IPS DF 6.9 (cell line): ENCODE measurements around the gene HDAC10.

Source experiments
- DNase-seq: peaks from one replicate; pipeline ENCODE4 v3.0.0-alpha.2; 2013; ENCODE audit warnings: low read depth, low spot score
- H3K27ac ChIP-seq: one replicate; pipeline ENCODE4 v1.5.1; 2013; ENCODE audit warnings: low read length, control low read depth
- H3K27me3 ChIP-seq: 2 replicates; pipeline ENCODE4 v1.6.1; 2013; ENCODE audit warnings: mild to moderate bottlenecking, low read length; ENCODE audit not compliant: control insufficient read depth, insufficient read depth
- H3K36me3 ChIP-seq: 2 replicates; pipeline ENCODE4 v1.6.1; 2013; ENCODE audit warnings: low read length; ENCODE audit not compliant: control insufficient read depth, insufficient read depth
- H3K4me1 ChIP-seq: 2 replicates; pipeline ENCODE4 v1.6.1; 2013; ENCODE audit warnings: low read length; ENCODE audit not compliant: control insufficient read depth, insufficient read depth
- H3K4me3 ChIP-seq: 2 replicates; pipeline ENCODE4 v1.5.1; 2013; ENCODE audit warnings: mild to moderate bottlenecking, low read length
- H3K9me3 ChIP-seq: 2 replicates; pipeline ENCODE4 v1.6.1; 2013; ENCODE audit warnings: low read length, inconsistent platforms; ENCODE audit not compliant: control insufficient read depth, insufficient read depth
- WGBS: extraction: QIAGEN DNeasy Blood & Tissue Kit; methylation state at CpG from one replicate; pipeline ENCODE4 v1.1.7; 2013; ENCODE audit warnings: mixed read lengths, missing lambda C conversion rate; ENCODE audit not compliant: insufficient read length, insufficient coverage; 5-methylcytosine and 5-hydroxymethylcytosine counted together

The HDAC10 gene

DNA sequence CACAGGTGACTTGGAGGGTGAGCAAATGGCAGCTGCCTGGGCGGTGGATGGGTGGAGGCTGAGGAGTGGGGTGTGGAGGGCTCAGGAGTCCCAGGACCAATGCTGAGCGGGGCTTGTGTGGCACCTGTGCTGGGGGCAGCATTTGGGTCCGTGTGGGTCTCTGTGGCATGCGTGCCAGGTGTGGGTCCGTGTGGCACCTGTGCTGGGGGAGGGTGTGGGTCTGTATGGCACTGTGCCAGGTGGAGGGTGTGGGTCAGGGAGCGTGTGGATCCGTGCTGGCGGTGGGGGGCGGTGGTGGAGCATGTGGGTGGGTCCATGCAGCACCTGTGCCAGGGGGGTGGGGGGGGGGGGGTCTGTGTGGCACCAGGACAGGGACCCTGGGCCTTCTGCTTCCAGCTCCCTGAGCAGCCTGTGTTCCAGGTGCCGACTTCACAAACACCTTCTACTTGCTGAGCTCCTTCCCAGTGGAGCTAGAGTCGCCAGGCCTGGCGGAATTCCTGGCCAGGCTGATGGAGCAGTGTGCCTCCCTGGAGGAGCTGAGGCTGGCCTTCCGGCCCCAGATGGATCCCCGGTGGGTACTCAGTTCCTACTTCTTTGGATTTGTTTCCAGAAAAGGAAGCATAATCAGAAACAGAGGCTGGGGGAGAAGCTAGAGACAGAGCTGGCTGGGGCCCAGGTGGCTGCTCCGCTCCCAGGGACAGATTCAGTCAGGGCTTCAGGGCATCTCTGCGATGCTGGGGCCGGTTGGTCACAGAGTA, 35.6 kb downstream of the HDAC10 start:
- Histone ChIP-seq H3K4me1 (peaks cover 1% of the 10 kb centered on the region; the same call in 1 of the 2 replicates), H3K36me3 (peaks cover 31% of the 10 kb centered on the region), H3K27ac (no peak overlapping the region), H3K4me3 (no peak overlapping the region), H3K9me3 (no peaks in the 10 kb centered on the region), H3K27me3 (no peaks in the 10 kb centered on the region)
- DNase-seq, result no peak
- no CpG with 5 or more reads among the region's 17 CpGs for WGBS

DNA sequence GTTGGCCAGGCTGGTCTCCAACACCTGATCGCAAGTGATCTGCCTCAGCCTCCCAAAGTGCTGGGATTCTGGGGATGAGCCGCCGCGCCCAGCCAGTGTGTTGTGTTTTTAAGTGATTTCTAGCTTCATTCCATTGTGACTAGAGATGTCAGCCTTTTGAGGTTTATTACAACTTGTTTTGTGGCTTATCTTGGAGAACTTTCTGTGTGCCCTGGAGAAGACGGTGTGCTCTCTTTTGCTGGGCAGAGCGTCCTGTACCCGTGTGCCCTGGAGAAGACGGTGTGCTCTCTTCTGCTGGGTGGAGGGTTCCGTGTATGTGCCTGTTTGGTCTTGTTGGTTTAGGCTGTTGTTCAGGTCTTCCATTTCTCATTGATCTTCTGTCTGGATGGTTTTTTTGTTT, 37.8 kb downstream of the HDAC10 start:
- H3K4me1 ChIP-seq, result no peaks in the 10 kb centered on the region
- WGBS, result no CpG with 5 or more reads among the region's 9 CpGs
- no peaks in the 10 kb centered on the region for H3K9me3 ChIP-seq
- peaks cover 31% of the 10 kb centered on the region for H3K36me3 ChIP-seq
- H3K27me3 ChIP-seq, result no peaks in the 10 kb centered on the region
- no peak overlapping the region for H3K27ac ChIP-seq
- DNase-seq, result no peak
- H3K4me3 ChIP-seq, result no peak overlapping the region

DNA sequence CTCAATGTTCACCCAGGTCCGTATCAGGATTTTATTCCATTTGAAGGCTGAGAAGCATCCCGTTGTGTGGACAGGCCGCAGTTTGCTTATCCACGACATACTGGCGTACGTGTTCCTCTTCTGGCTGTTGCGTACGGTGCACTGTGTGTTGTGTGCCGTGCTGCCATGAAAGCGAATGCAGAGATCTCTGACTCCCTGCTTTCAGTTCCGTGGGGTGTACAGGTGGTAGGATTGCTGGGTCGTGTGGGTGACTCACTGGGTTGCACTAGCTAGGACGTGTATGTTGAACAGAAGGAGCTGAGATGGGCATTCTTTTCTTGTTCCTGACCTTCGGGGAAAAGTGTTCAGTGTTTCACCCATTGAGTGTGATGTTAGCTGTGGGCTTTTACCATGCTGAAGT, 39.9 kb downstream of the HDAC10 start:
- H3K4me3 ChIP-seq, result no peak overlapping the region
- H3K36me3 ChIP-seq, result peaks cover 17% of the 10 kb centered on the region
- H3K9me3 ChIP-seq, result no peaks in the 10 kb centered on the region
- H3K27ac ChIP-seq, result no peak overlapping the region
- H3K4me1 ChIP-seq, result no peaks in the 10 kb centered on the region
- no CpG with 5 or more reads among the region's 14 CpGs for WGBS
- no peaks in the 10 kb centered on the region for H3K27me3 ChIP-seq
- DNase-seq, result no peak

DNA sequence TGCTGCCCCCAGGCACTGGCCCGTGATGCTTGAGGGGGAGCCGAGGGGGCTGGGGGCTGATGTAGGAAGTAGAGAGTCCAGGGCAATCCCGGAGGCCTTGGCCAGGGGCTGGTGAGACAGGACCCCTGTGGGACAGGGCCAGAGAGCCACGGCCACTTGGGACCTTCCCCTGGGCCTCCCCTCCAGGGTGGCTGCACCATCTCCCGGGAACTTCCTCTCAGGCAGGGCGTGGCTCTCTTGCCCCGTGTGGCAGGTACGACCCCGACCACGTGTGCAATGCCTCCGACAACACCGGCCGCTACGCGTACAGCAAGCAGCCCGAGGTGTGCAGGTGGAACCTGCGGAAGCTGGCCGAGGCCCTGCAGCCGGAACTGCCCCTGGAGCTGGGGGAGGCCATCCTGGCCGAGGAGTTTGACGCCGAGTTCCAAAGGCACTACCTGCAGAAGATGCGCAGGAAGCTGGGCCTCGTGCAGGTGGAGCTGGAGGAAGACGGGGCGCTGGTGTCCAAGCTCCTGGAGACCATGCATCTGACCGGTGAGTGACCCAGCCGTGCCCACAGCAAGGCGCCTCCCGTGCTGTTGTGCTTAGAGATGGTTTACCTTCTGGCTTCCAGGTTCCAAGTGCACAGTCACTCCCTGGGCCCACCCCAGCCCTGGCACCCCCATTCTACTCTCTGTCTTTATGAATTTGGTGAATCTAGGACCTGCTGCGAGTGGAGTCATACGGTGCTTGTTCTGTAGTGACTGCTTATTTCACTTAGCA, 40.5 kb downstream of the HDAC10 start:
- H3K4me3 ChIP-seq, result no peak overlapping the region
- peaks cover 17% of the 10 kb centered on the region for H3K36me3 ChIP-seq
- no peak for DNase-seq
- H3K9me3 ChIP-seq, result no peaks in the 10 kb centered on the region
- H3K27ac ChIP-seq, result no peak overlapping the region
- no peaks in the 10 kb centered on the region for H3K27me3 ChIP-seq
- WGBS, result no CpG with 5 or more reads among the region's 32 CpGs
- H3K4me1 ChIP-seq, result no peaks in the 10 kb centered on the region; the same call in 1 of the 2 replicates

DNA sequence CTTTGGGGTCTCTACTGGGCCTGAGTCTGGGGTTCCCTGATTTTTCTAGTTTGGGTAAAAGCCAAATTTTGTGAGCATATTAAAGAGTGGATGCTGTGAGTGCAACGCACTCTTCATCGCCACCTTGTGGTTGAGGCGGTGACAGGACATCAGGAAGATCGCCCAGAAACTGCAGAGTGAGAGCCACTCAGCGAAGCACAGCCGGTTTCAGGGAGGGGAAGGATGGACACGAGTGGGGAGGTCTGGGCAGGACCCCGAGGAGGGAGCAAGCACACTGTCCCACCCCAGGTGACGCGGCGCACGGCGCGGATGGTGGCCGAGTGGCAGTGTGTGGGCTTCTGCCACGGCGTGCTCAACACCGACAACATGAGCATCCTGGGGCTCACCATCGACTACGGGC, 41.2 kb downstream of the HDAC10 start:
- no peaks in the 10 kb centered on the region; the same call in 1 of the 2 replicates for H3K4me1 ChIP-seq
- DNase-seq, result no peak
- WGBS, result no CpG with 5 or more reads among the region's 20 CpGs

DNA sequence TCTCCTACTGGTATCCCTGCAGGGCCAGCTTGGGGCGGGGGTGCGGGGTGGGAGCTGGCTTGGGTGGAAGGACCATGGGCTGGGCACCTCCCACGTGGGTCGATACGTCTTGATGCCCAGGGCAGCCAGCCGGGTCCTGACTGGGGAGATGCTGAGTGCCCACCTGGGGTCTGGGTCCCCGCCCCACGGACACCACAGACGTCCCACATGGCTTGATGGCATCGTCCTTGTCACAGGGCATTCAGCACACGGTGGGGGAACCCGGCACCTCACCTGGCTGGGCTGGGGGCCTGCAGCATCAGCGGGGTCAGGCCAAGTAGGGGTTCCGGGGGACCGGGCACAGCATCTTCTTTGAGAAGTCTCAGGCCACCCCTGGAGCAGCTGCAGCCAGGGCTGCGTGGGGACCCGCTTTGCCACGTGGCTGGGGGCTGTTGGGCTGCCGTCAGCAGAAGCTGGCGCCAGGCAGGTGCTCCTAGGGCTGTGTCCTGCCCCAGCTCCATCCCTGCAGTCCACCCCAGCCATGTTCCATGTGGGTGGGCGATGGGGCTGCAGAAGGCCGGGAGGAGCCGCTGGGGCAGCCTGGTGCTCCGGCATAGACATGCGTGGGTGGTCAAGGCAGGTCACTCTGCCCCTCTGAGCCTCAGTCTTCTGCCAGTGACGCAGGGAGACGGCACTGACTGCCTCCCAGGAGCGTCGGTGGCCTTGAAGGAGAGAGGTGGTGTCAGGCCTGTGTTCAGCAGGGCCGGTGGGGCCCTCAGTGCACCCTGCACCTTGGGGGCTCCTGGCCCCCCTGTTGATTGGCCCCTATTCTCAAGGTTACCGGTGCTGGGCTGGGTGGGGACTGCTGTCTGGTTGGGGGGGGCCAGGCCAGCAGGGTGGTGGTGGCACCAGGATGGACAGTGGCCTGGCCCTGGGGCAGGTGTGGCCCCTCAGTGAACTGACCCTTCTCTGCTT, 41.8 kb downstream of the HDAC10 start:
- no peak overlapping the region for H3K27ac ChIP-seq

More for the DNA sequence above, 41.2 kb downstream of the HDAC10 start:
- H3K36me3 ChIP-seq, result peaks cover 17% of the 10 kb centered on the region
- no peak overlapping the region for H3K4me3 ChIP-seq
- H3K27ac ChIP-seq, result no peak overlapping the region
- no peaks in the 10 kb centered on the region for H3K27me3 ChIP-seq
- no peaks in the 10 kb centered on the region for H3K9me3 ChIP-seq

DNA sequence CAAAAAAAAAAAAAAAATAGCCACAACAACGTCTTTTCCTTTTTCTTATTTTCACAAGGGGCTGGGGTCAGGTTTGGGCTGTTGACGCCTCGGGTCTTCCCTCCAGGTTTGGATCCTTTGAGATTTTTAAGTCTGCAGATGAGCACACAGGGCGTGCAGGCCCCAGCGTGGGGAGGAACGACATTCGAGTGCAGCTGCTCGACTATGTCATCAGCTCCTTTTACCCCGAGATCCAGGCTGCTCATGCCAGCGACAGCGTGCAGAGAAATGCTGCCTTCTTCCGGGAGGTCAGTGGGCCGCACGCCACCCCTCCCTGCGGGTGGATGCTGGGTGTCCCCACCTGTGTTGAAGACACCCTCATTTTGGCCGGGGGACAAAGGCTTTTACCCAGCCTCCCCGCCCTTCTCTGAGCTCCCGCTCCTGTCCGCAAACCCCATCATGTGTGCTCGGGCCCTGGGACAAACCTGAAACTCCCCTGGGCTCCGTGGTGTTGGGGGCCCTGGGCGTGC, 42.6 kb downstream of the HDAC10 start:
- Histone ChIP-seq H3K27me3 (no peaks in the 10 kb centered on the region), H3K36me3 (peaks cover 17% of the 10 kb centered on the region), H3K4me1 (no peaks in the 10 kb centered on the region; the same call in 1 of the 2 replicates), H3K27ac (no peak overlapping the region), H3K9me3 (no peaks in the 10 kb centered on the region), H3K4me3 (no peak overlapping the region)
- DNase-seq, result no peak
- no CpG with 5 or more reads among the region's 22 CpGs for WGBS

More for the DNA sequence above, 41.8 kb downstream of the HDAC10 start:
- Histone ChIP-seq H3K27me3 (no peaks in the 10 kb centered on the region), H3K4me3 (no peak overlapping the region), H3K36me3 (peaks cover 17% of the 10 kb centered on the region), H3K4me1 (no peaks in the 10 kb centered on the region; the same call in 1 of the 2 replicates), H3K9me3 (no peaks in the 10 kb centered on the region)
- DNase-seq, result no peak
- whole genome bisulfite sequencing, result no CpG with 5 or more reads among the region's 31 CpGs

DNA sequence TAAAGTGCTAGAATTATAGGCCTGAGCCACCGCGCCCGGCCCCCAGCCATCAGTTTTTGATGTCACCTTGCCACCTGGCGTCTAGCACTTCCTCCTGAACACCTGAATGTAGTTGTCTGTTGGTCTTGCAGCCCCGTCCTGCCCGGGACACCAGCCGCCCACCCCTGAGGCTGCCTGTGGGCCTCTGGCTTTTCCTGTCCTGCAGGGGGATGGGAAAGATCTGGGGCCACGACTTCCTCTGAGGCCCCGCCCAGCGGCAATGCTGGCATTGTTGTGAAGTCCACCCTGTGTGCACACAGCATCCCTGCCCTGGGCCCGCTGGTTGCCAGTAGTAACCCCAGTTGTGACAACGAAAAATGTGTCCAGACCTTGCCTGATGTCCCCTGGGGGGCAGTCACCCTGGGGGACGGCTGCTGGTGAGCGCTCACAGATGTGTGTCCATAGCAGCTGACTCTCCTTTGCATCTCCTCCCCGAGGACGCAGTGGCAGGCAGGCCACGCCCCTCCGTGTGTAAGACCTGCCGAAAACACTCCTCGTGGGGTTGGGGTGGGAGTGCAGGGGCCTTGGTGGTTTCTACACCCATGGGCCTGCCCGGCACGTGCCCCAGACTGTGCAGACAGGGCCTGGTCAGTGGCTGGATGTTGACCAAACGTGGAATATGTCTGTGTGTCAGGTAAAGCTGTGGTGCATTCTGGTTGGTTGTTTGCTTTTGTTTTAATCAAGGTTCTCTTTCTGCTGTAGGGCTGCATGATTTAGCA, 43.5 kb downstream of the HDAC10 start:
- Histone ChIP-seq H3K27ac (no peak overlapping the region), H3K4me1 (no peaks in the 10 kb centered on the region; the same call in 1 of the 2 replicates), H3K9me3 (no peaks in the 10 kb centered on the region), H3K27me3 (no peaks in the 10 kb centered on the region), H3K4me3 (no peak overlapping the region), H3K36me3 (peaks cover 16% of the 10 kb centered on the region)
- DNase-seq, result no peak
- no CpG with 5 or more reads among the region's 23 CpGs for WGBS

DNA sequence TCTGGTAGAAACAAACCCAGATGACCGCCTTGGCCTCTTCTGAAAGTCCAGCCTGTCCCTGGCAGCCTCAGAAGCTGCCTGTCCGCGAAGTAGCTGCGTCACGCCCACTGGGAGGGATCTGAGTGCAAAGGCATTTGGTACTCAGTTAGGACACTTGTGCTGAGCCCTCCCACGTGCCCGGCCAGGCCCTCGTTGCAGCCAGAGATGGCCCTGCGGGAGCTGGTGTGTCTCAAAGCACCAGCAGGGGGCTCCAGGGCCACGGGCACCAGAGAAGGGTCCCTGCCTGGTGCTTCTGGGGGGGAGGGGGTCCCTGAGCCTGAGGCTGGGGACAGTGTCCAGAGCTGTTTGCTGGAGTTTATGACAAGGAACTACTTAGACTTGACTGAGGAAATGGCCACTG, 44.5 kb downstream of the HDAC10 start:
- no peak for DNase-seq
- no CpG with 5 or more reads among the region's 10 CpGs for WGBS
- H3K27ac ChIP-seq, result no peak overlapping the region

More for the DNA sequence above, 44.5 kb downstream of the HDAC10 start:
- Histone ChIP-seq H3K4me1 (no peaks in the 10 kb centered on the region; the same call in 1 of the 2 replicates), H3K4me3 (no peak overlapping the region), H3K36me3 (peaks cover 13% of the 10 kb centered on the region), H3K27me3 (no peaks in the 10 kb centered on the region), H3K9me3 (no peaks in the 10 kb centered on the region)
